GM19372 (cell line): ENCODE measurements around the gene DGKQ.
A peak's percentile ranks its signal among the peaks of the same experiment; 100 is the strongest.

Experiments
- ATAC-seq: cut with Tn5 transposase; IDR thresholded peaks from one replicate; pipeline ENCODE4 v1.9.1; 2021; ENCODE audit warnings: mild to moderate bottlenecking, low read depth, moderate library complexity; ENCODE audit not compliant: unreplicated experiment

The DGKQ gene

DNA sequence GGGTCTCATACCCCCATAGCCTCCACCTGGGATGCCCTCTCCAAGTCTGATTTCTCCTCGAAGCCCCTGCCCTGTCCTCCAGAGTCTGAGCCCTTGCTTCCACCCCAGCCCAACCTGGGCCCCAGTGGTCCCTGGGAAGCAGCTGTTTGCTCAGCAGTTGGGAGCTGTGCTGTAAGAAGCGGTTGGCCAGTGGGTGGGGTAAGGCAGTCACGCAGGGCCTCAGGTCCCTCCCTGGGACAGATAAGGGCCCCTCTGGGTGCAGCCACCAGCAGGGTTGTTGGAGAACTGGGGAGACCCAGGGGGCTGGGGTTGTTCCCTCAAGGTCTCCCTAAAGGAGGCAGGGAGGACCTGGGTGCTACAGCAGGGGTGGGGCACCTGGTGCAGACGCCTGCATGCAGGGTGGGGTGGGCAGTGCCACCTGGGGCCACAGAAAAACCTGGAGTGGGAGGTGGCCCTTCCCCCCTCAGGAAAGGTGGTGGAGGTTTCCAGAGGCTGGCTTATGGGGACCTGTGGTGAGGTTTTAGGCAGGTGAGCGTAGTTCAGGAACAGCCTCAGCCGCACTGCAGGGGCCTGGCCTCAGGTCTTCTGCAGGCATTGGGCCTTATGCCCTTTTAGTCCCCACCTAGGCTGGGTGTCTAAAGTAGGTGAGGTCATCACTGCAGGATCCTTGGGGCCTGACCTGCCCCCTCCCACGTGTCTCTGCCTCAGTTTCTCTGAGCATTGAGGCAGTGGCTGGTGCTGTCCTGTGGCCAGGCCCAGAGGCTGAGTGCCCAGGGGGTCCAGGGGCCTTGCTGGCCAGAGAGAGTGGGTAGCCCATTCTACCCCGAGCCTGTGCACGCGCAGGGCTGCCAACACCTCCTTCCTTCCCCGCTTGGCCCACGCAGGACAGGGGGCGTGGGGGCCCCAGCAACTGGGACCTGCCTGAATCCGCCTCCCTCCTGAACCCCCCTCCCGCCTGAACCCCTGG, 22.9 kb upstream of the DGKQ start:
- no peak for ATAC-seq

- no peak for ATAC-seq
These were observed 22.1 kb upstream of the DGKQ start for GRCh38 chr4:995311-996026.

- no peak for ATAC-seq
These were observed 20.0 kb upstream of the DGKQ start, which contains the start of gene SLC26A1 for GRCh38 chr4:993111-994029. TSS of gene SLC26A1 (minus strand) at chr4:993404. CDS start at chr4:991703, 1,701 bp downstream.

- peak; percentile 63 for ATAC-seq
These were observed 19.1 kb upstream of the DGKQ start for GRCh38 chr4:992297-993110.

DNA sequence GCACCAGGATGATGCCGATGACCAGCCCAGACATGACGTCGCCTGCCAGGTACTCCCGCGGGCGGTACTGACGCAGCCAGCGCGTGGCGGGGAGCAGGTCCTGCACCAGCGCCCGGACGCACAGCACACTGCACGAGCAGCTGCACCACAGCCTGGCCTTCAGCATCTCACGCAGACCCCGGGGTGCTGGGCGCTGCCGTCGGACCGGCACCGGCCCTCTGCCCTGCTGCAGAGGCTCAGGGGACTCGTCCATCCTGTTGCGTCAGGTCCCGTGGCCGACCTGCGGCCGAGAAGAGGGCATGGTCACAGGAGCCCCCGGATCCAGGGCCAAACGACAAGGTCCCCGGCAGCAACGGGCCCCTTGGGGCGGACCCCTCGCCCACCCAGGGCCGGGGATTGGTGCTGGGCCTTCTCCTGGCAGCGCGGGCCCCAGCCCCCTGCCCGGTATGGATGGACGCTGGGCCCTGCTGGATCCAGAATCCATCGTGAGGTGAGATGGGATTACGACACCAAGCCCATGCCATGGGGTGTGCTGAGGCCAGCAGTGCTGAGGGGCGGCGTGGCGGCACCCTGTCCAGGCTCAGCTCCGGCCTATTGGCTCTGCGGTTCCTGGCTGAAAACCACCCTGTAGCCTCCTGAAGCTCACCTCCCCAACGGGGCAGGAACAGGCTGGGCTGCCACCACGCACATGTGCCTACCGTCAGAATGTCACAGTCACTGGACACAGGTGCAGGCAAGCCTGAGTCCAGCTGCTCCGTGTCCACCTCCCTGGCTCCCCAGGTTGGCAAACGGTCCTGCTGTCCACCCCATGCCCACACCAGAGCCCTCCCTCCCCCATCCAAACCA, 18.3 kb upstream of the DGKQ start:
- no peak for ATAC-seq

GRCh38 chr4:990746-991367, 17.5 kb upstream of the DGKQ start:
- no peak for ATAC-seq

GRCh38 chr4:989722-990471, 16.5 kb upstream of the DGKQ start:
- no peak for ATAC-seq

DNA sequence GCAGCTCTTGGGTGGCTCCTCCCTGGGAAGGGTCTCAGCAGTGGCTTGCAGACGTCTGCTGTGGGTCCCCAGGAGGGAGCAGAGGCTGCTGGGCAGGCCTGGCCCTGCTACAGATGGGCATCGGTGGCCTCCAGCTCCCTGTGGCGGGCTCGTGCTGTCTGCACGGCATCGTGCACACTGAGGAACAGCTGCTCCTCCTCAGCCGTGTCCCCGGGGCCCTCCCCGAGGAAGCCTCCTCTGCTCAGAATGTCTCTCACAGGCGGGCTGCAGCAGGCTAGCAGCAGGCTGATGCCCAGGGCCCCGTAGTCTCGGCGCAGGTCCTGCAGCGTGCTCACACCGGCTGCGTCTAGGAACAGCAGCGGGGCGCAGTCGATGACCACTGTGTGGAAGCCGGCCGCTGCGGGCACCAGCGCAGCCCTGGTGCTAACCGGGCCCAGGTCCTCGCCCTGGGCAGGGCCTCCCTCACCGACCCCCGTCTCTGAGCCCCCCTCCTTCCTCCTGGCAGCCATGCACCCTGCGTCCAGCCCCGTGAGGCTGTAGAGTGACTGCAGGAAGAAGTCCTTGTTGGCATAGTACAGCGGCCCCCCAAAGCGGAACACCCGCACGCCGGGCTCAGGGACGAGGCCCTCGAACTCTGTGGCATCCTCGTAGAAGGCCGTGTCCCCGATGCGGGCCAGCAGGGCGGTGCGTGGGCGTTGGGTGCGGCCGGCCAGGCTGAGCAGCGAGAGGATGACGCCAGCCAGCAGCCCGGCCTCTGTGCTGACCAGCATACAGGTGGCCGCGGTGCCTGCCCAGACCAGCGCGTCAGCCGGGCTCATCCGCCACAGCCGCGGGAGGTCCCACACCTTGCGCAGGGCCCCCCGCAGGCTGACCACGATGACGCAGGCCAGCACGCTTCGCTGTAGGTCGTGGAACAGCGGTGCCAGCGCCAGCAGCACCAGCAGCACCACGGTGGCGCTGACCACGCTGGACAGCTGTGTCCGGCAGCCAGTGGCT, 15.7 kb upstream of the DGKQ start:
- no peak for ATAC-seq

DNA sequence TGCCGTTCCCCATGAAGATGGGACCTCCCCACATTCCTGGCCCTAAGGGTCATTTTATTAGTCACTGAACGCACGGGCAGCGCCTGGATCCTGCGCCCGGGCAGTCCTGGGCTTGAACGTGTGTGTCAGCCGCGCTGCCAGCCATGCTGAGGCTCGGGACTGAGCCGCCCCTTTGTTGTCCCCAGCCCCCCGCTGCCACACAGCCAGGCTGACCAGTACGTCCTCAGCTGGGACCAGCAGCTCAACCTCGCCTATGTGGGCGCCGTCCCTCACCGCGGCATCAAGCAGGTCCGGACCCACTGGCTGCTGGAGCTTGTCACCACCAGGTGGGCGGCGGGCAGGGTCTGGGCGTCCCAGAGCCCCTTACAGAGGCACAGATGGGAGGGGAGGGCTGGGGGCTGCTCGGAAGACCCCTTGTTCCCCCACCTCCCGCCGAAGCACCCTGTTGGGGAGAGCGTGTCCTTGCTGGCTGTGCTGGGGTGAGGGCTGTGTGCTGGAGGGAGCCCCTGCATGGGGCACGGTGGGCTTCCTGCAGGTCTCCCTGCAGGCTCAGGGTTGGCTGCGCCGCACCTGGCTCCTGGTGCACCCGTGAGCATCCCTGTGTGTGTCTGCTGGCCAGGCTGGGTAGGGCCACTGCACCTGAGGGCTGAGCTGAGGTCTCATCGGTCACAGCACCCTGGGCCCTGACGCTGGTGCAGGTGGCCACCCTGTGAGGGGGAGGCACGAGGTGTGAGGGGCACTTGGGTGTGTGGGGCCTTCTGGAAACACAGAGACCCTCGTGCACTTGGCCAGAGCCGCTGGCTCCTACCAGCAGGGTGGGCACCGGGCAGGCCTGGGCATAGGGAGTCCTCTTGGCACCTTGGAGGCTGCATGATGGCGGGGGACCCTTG, 14.5 kb upstream of the DGKQ start:
- ATAC-seq, result no peak

- ATAC-seq, result peak; percentile 90
These were observed 13.7 kb upstream of the DGKQ start, which contains the start of gene IDUA for GRCh38 chr4:986879-987623. TSS of gene IDUA (plus strand) at chr4:987044. CDS start at chr4:987085, 41 bp downstream.

- peak; percentile 10 for ATAC-seq
These were observed 13.1 kb upstream of the DGKQ start for GRCh38 chr4:986428-986878.

DNA sequence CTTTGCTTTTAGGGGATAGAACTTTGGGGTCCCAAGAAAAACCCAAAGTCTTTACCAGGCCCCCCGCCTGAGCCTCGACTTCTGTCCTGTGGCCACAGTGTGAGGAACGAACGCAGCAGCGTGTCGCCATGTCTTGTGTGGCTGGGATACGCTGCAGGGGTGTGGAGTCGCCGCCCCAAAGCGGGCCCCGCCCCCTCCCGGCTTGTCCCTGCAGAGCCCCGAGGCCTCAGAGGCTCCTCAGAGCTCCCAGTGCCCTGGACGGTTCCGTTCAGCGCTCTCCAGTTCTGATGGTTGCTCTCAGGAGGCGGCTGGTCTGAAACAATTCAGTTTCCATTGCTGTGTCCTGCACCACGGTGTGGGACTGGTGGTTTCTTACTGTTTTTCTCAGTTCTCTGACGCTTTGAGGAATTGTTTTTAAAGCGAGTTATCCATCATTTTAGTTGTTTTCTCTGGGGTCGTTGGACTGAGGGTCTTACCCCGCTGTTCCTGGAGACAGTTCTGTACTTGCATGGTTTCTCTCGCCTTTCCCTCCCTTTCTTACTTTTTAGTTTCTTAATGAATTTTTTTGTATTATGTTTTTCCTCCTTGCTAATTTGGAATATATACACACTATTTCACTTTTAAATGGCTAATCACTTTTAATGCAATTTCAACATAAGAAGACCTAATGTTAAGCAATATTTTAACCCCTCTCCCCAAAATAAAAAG, 11.9 kb upstream of the DGKQ start:
- no peak for ATAC-seq

- no peak for ATAC-seq
These were observed 11.1 kb upstream of the DGKQ start for GRCh38 chr4:984336-985054.
